Measurements from ENCODE around the gene IQCE.

The IQCE gene

GRCh38 chr7:2663121-2663886 lies 104.5 kb downstream of the IQCE start:
- no peak for DNase-seq (ENCODE audit: low read depth)

- no peak for DNase-seq (ENCODE audit: low read depth)
Measured at GRCh38 chr7:2663960-2664359, 105.2 kb downstream of the IQCE start.

Measured in T follicular helper cell (primary cell).